Activated CD4-positive, alpha-beta T cell treated with anti-CD3 and anti-CD28 coated beads for 24 hours (primary cell): Measurements from ENCODE around the gene RHPN2.
A peak's percentile ranks its signal among the peaks of the same experiment; 100 is the strongest.
"Not testable (repeated sequence)": the region's sequence is repeated elsewhere in the genome, so short reads cannot be mapped to it uniquely, and the experiment has no call there.

Source experiments
- DNase-seq, 2 donors: peaks; one replicate each; pipeline ENCODE4 v3.0.0-alpha.2; 2020; ENCODE audit warnings: low read depth in 2 of 2

The RHPN2 gene

GRCh38 chr19:32977280-32977679 is 87.4 kb downstream of the RHPN2 start:
- DNase-seq: no peak

- DNase-seq: peak; percentile 55 to 72
Measured at GRCh38 chr19:32976223-32976805, 88.4 kb downstream of the RHPN2 start.

GRCh38 chr19:32971715-32972540 is 92.8 kb downstream of the RHPN2 start, which contains the start of the genes CEP89 and FAAP24:
TSS of gene CEP89 (minus strand) at chr19:32971958. CDS start at chr19:32971874, 84 bp downstream.
TSS of gene FAAP24 (plus strand) at chr19:32972242. CDS start at chr19:32973197, 955 bp downstream.
- DNase-seq: peak; percentile 94 to 97

- no peak for DNase-seq
Measured at GRCh38 chr19:32971012-32971595, 93.6 kb downstream of the RHPN2 start.

GRCh38 chr19:32969549-32969948 is 95.1 kb downstream of the RHPN2 start:
- no peak for DNase-seq

- no peak for DNase-seq
Measured at GRCh38 chr19:32966750-32967149, 97.9 kb downstream of the RHPN2 start.

- no peak for DNase-seq
Measured at GRCh38 chr19:32945260-32945659, 119.4 kb downstream of the RHPN2 start.

GRCh38 chr19:32941273-32941672 is 123.4 kb downstream of the RHPN2 start:
- not testable (repeated sequence) for DNase-seq

- DNase-seq: no peak
Measured at GRCh38 chr19:32936065-32936464, 128.6 kb downstream of the RHPN2 start.

- no peak for DNase-seq
Measured at GRCh38 chr19:32935629-32936028, 129.1 kb downstream of the RHPN2 start.

- no peak for DNase-seq
Measured at GRCh38 chr19:32933571-32933970, 131.1 kb downstream of the RHPN2 start.

- no peak for DNase-seq
Measured at GRCh38 chr19:32930567-32930966, 134.1 kb downstream of the RHPN2 start.

- DNase-seq: no peak
Measured at GRCh38 chr19:32928806-32929205, 135.9 kb downstream of the RHPN2 start.
